ENCODE results near the gene TCIRG1. TPM values are rescaled to one million over a fixed set of nuclear protein-coding genes. Genes with fewer than 3 reads are reported as not detected.

TCIRG1 gene
- total RNA-seq, 4 donors from 2014 or later: 260 to 697 (median 380) TPM

GRCh38 chr11:68064926-68065325, 26.1 kb downstream of the TCIRG1 start:
- DNase-seq: no peak

DNA sequence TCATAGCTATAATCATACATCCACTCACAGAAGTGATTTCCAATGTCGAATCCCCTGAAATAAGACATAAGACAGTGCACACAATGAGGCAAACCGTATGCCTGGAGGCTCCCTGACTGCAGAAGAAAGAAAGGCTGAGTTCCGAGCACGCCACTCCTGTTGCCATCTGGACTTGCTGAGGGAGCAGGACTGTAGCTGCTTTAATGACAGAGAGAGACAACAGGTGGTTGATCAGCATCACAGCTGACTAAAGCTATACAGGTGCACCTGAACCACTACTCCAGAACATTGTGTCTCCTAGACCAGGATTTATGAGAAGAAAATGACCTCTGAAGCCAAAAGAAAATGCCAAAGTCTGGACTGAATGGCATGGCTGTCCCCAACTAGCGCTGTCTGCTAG, 27.0 kb downstream of the TCIRG1 start:
- Histone ChIP-seq H3K36me3 (peaks cover 0 to 85% (median 36%) of the 10 kb centered on the region in 4 donors), H3K9me3 (no peaks in the 10 kb centered on the region), H3K4me3 (no peak overlapping the region), H3K27ac (no peak overlapping the region), H3K27me3 (no peaks in the 10 kb centered on the region), H3K4me1 (no peaks in the 10 kb centered on the region)
- DNase-seq: no peak
- in situ Hi-C loops (cut with MboI; ENCODE audit: low pct_ligation_motif_present in 1 of 4, low pct_unique_long_range_greater_than_20kb in 1 of 4, low sequenced_read_pairs in 3 of 4): no loop called here
- WGBS, 2 donors (ENCODE audit: low coverage in 1 of 2): 96 to 100% methylated on average over 1 to 5 of the region's 5 CpGs
- intact Hi-C loops (cut with DNase I; ENCODE audit: low total_unique reads): no loop called here
- TF ChIP-seq CTCF (IDR thresholded peaks at IDR 0.05) (no peak), POLR2AphosphoS5 (IDR thresholded peaks at IDR 0.05) (no peak)

More at GRCh38 chr11:68064926-68065325, 26.1 kb downstream of the TCIRG1 start:
- Histone ChIP-seq H3K4me1 (no peaks in the 10 kb centered on the region), H3K9me3 (no peaks in the 10 kb centered on the region), H3K27me3 (no peaks in the 10 kb centered on the region), H3K4me3 (no peak overlapping the region), H3K27ac (no peak overlapping the region), H3K36me3 (peaks cover 0 to 85% (median 32%) of the 10 kb centered on the region in 4 donors)
- 67 to 84% methylated on average over 1 to 2 of the region's 2 CpGs for WGBS, 2 donors (ENCODE audit: low coverage in 1 of 2)
- no peak for TF ChIP-seq CTCF (IDR thresholded peaks at IDR 0.05)
- TF ChIP-seq POLR2A (IDR thresholded peaks at IDR 0.05): no peak
- no peak for TF ChIP-seq POLR2AphosphoS5 (IDR thresholded peaks at IDR 0.05)
- no peak for TF ChIP-seq EP300 (IDR thresholded peaks at IDR 0.05; ENCODE audit: low read depth)
- in situ Hi-C loops (cut with MboI; ENCODE audit: low pct_ligation_motif_present in 1 of 4, low pct_unique_long_range_greater_than_20kb in 1 of 4, low sequenced_read_pairs in 3 of 4): no loop called here
- intact Hi-C loops (cut with DNase I; ENCODE audit: low total_unique reads): no loop called here

DNA sequence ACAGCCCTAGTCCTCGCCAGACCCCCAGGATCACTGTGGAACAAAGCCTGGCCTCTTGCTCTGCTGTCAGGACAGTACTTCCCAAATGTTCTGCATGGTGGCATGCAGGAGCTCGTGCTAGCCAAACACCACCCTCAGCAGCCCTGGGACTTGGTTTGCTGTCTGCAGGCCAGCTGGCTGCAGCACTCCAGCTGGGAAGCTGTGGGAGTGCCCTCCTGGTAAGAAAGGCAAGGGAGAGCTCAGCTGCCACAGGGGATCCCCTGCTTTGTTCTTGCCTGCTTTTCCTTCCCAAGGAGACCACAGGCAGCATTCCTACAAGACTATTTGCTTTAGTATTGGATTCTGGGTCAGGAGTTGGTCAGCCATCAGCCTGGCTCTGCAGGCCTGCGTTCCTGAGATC, 27.9 kb downstream of the TCIRG1 start:
- peaks cover 0 to 82% (median 34%) of the 10 kb centered on the region in 4 donors for H3K36me3 ChIP-seq
- H3K4me1 ChIP-seq: no peaks in the 10 kb centered on the region
- H3K27me3 ChIP-seq: no peaks in the 10 kb centered on the region
- in situ Hi-C loops (cut with MboI; ENCODE audit: low pct_ligation_motif_present in 1 of 4, low pct_unique_long_range_greater_than_20kb in 1 of 4, low sequenced_read_pairs in 3 of 4): no loop called here
- WGBS, 2 donors (ENCODE audit: low coverage in 1 of 2): 91 to 100% methylated on average over 1 to 3 of the region's 3 CpGs
- intact Hi-C loops (cut with DNase I; ENCODE audit: low total_unique reads): no loop called here
- H3K9me3 ChIP-seq: no peaks in the 10 kb centered on the region
- H3K27ac ChIP-seq: no peak overlapping the region
- H3K4me3 ChIP-seq: no peak overlapping the region
- TF ChIP-seq POLR2A (IDR thresholded peaks at IDR 0.05) (no peak), EP300 (IDR thresholded peaks at IDR 0.05; ENCODE audit: low read depth) (no peak), CTCF (IDR thresholded peaks at IDR 0.05) (no peak), POLR2AphosphoS5 (IDR thresholded peaks at IDR 0.05) (no peak)
- no peak for DNase-seq

DNA sequence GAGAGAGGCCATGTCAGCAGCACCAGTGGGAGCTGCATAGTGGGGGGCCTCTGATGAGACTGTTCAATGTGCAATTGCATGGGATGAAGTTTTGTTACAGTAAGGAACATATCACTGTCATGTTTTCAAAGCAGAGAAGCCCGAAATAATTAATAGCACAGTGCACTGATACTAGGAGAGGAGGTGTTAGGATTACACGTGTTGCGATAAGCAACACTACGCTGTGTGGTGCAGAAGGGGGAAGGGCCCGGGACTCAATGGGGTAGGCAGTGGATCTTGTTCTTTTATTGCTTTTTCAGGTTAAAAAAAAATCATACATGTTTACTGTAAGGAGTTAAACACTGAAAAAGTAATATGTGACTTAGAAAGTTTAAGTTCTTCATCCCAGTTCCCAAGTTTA, 29.2 kb downstream of the TCIRG1 start:
- Histone ChIP-seq H3K9me3 (no peaks in the 10 kb centered on the region), H3K4me3 (no peak overlapping the region), H3K27ac (no peak overlapping the region), H3K4me1 (no peaks in the 10 kb centered on the region), H3K27me3 (no peaks in the 10 kb centered on the region), H3K36me3 (peaks cover 0 to 75% (median 35%) of the 10 kb centered on the region in 4 donors)
- TF ChIP-seq POLR2A (IDR thresholded peaks at IDR 0.05) (no peak), EP300 (IDR thresholded peaks at IDR 0.05; ENCODE audit: low read depth) (no peak), POLR2AphosphoS5 (IDR thresholded peaks at IDR 0.05) (no peak), CTCF (IDR thresholded peaks at IDR 0.05) (no peak)
- WGBS, 2 donors (ENCODE audit: low coverage in 1 of 2): 94 to 100% methylated on average over 5 of the region's 5 CpGs
- in situ Hi-C loops (cut with MboI; ENCODE audit: low pct_ligation_motif_present in 1 of 4, low pct_unique_long_range_greater_than_20kb in 1 of 4, low sequenced_read_pairs in 3 of 4) (no loop called here), intact Hi-C loops (cut with DNase I; ENCODE audit: low total_unique reads) (no loop called here)
- no peak for DNase-seq
